ENCODE measurements around the gene SLC50A1. TPM values are rescaled to one million over a fixed set of nuclear protein-coding genes. Genes with fewer than 3 reads are reported as not detected.

The SLC50A1 gene
- total and polyA plus RNA-seq, 9 of the 15 experiments (the other 6 are each of a cell fraction or from before 2014, with no cell fraction given): 46.5 to 132 (median 91.9) TPM

GRCh38 chr1:155110826-155111225 lies 24.8 kb upstream of the SLC50A1 start:
- no TSS peak for BruUV-seq (replicated peaks)
- Histone ChIP-seq H3K4me2 (ENCODE audit: insufficient read depth, low read length) (no peak overlapping the region), H3K27ac (ENCODE audit: extremely low read depth, low read depth, low read length) (no peak overlapping the region), H3K9me1 (ENCODE audit: control insufficient read depth, insufficient read depth, low read length) (no peaks in the 10 kb centered on the region), H3K79me2 (ENCODE audit: control insufficient read depth, insufficient read depth, low read length) (no peaks in the 10 kb centered on the region), H3K4me1 (replicated peaks in 1 of 2; ENCODE audit: control insufficient read depth in 2 of 2, insufficient read depth in 2 of 2, low read length in 2 of 2) (peaks cover 1 to 7% of the 10 kb centered on the region in 2 experiments; a peak in 3 of 5 replicates), H4K20me1 (replicated peaks; ENCODE audit: control insufficient read depth, insufficient read depth, low read length) (no peaks in the 10 kb centered on the region), H2AFZ (ENCODE audit: low read depth, low read length) (no peak overlapping the region), H3K9ac (ENCODE audit: insufficient read depth in 1 of 2, low read depth in 2 of 2, low read length in 2 of 2) (no peak overlapping the region), H3K4me3 (no peak overlapping the region), H3K9me3 (replicated peaks; ENCODE audit: control insufficient read depth, insufficient read depth, low read depth, low read length) (no peaks in the 10 kb centered on the region), H3K36me3 (ENCODE audit: control insufficient read depth, insufficient read depth, low read length) (no peaks in the 10 kb centered on the region), H3K27me3 (ENCODE audit: control insufficient read depth in 2 of 2, insufficient read depth in 2 of 2, low read length in 2 of 2) (no peaks in the 10 kb centered on the region)
- WGBS (ENCODE audit: insufficient coverage, low coverage, missing lambda C conversion rate): 45% methylated on average over 8 of the region's 8 CpGs
- intact Hi-C loops (cut with micrococcal nuclease): loop anchor here (5.0 kb wide), 1 partner anchor 56 kb away; no protein-coding TSS in a partner anchor
- FAIRE-seq (no peak), ATAC-seq (no peak), DNase-seq (ENCODE audit: extremely low read depth in 1 of 4, low spot score in 3 of 4) (no peak)
- POLR2A ChIA-PET: interaction anchor here (1.2 kb wide), 1 partner anchor 15 kb away, joined by 3 read pairs; no protein-coding TSS in a partner anchor
- in situ Hi-C loops (cut with MboI): no loop called here
- TF ChIP-seq LARP7 (IDR thresholded peaks at IDR 0.05) (no peak), ATF3 (IDR thresholded peaks at IDR 0.05) (no peak), ATF3 (CRISPR knock-in tag; conservative IDR thresholded peaks at IDR 0.05) (no peak), NR4A1 (CRISPR knock-in tag; IDR thresholded peaks at IDR 0.05) (no peak), NR4A1 (tag; IDR thresholded peaks at IDR 0.05) (no peak)
- CTCF ChIA-PET (ENCODE audit: low intra/inter-chr PET ratio): no interaction called here

All from K562 (cell line).